Ascending aorta (tissue), 2 donors: ENCODE measurements around the gene PTPRN2. TPM values are rescaled to one million over a fixed set of nuclear protein-coding genes. Genes with fewer than 3 reads are reported as not detected.

Source experiments
- DNase-seq, 2 donors: peaks; one replicate each; pipeline ENCODE4 v3.0.0-alpha.2; 2019; ENCODE audit warnings: low spot score in 2 of 2
- H3K27ac ChIP-seq, 2 donors: fragments of 200-600 bp; sonication (generic); one replicate each; pipeline ENCODE4 v1.5.1; 2016 to 2017; ENCODE audit warnings: mild to moderate bottlenecking in 1 of 2
- H3K27me3 ChIP-seq: fragments of 200-600 bp; sonication (generic); one replicate; pipeline ENCODE4 v1.5.1; 2017
- H3K36me3 ChIP-seq, 2 donors: fragments of 200-600 bp; sonication (generic); one replicate each; pipeline ENCODE4 v1.5.1; 2016
- H3K4me1 ChIP-seq, 2 donors: fragments of 200-600 bp; sonication (generic); one replicate each; pipeline ENCODE4 v1.5.1; 2016 to 2017; ENCODE audit warnings: mild to moderate bottlenecking in 1 of 2
- H3K4me3 ChIP-seq, 2 donors: fragments of 200-600 bp; sonication (generic); one replicate each; pipeline ENCODE4 v1.5.1; 2016 to 2017; ENCODE audit warnings: mild to moderate bottlenecking in 1 of 2
- H3K9me3 ChIP-seq, 2 donors: fragments of 200-600 bp; sonication (generic); one replicate each; pipeline ENCODE4 v1.5.1; 2016
- intact Hi-C: fragments of 100-400 bp; cut with DNase I; formaldehyde crosslinking; loops from one replicate; pipeline ENCODE4 v1.15.1; 2023
- total RNA-seq: library from RNA; depleted of rRNA; stranded (reverse); fragments of >200 nt; gene quantifications from one replicate; pipeline ENCODE4 v1.1.0, GENCODE V29; 2016
- TF ChIP-seq, protein P1 (sequence below), 3 experiments: fragments of 200-600 bp in 2 of 3; fragments of 450-650 bp in 1 of 3; sonication (generic) in 2 of 3; IDR thresholded peaks; one replicate each; pipeline ENCODE4 v1.5.1; 2016 to 2019; ENCODE audit warnings: antibody characterized with exemption in 3 of 3, mild to moderate bottlenecking in 1 of 3, moderate library complexity in 1 of 3

PTPRN2 gene
- total RNA-seq, 1 donor from 2014 or later, result 7.3 TPM

DNA sequence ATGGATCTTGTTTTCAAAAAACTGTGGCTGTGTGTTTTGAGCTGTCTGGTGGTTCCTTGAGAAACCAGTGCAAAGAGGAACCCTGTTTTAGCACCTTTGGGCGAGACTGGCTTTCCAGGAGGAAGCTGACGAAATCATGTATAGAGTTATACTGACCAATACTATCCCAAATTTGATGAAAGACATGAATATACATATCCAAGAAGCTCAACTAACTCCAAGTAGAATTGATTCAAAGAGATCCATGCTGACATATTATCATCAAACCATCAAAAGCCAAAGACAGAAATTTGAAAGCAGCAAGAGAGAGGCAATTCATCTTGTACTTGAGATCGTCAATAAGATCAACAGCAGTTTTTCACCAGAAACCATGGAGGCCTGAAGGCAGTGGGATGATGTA is 640.1 kb downstream of the PTPRN2 start:
- intact Hi-C loops, result no loop called here
- Histone ChIP-seq H3K9me3 (peaks cover 0 to 12% of the 10 kb centered on the region in 2 donors), H3K27me3 (no peaks in the 10 kb centered on the region), H3K4me1 (no peaks in the 10 kb centered on the region), H3K4me3 (no peak overlapping the region), H3K36me3 (no peaks in the 10 kb centered on the region), H3K27ac (no peak overlapping the region)
- TF ChIP-seq, protein P1, sequence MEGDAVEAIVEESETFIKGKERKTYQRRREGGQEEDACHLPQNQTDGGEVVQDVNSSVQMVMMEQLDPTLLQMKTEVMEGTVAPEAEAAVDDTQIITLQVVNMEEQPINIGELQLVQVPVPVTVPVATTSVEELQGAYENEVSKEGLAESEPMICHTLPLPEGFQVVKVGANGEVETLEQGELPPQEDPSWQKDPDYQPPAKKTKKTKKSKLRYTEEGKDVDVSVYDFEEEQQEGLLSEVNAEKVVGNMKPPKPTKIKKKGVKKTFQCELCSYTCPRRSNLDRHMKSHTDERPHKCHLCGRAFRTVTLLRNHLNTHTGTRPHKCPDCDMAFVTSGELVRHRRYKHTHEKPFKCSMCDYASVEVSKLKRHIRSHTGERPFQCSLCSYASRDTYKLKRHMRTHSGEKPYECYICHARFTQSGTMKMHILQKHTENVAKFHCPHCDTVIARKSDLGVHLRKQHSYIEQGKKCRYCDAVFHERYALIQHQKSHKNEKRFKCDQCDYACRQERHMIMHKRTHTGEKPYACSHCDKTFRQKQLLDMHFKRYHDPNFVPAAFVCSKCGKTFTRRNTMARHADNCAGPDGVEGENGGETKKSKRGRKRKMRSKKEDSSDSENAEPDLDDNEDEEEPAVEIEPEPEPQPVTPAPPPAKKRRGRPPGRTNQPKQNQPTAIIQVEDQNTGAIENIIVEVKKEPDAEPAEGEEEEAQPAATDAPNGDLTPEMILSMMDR (IDR thresholded peaks at IDR 0.05), result no peak
- no peak for DNase-seq

DNA sequence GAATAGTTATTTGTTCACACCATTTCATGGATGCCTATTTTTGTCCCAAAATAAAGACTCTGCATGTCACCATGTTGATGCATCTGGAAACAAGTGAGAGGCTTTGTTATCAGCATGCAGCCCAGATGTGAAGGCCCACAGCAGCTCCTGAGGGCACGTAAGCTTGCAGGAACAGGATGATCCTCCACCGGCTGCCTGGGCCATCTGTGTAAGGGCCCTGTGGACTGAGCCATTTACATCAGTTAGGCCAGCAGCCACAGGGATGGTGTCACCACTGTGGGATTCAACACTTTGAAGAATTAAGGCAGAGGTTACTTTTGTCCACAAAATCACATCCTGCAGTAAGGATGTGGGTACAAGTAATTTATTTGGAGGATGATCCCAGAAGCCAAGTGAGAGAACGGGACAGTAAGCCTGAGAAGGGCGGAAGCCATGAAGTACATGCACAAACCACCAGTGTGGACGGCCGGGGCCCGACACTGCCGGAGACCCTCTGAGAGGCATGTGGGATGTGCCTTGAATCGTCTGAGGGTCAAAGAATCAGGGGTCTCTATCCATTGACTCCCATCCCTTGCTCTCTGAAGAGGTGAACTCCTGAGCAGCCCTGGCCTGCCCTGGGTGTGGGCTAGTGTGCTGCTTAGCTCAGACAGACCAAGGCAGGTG is 641.1 kb downstream of the PTPRN2 start:
- H3K27ac ChIP-seq, result no peak overlapping the region
- no peak for DNase-seq
- H3K27me3 ChIP-seq, result no peaks in the 10 kb centered on the region
- H3K36me3 ChIP-seq, result no peaks in the 10 kb centered on the region
- no peaks in the 10 kb centered on the region for H3K4me1 ChIP-seq
- H3K4me3 ChIP-seq, result no peak overlapping the region
- peaks cover 0 to 12% of the 10 kb centered on the region in 2 donors for H3K9me3 ChIP-seq
- TF ChIP-seq, protein P1 (IDR thresholded peaks at IDR 0.05), result no peak
- intact Hi-C loops, result no loop called here

DNA sequence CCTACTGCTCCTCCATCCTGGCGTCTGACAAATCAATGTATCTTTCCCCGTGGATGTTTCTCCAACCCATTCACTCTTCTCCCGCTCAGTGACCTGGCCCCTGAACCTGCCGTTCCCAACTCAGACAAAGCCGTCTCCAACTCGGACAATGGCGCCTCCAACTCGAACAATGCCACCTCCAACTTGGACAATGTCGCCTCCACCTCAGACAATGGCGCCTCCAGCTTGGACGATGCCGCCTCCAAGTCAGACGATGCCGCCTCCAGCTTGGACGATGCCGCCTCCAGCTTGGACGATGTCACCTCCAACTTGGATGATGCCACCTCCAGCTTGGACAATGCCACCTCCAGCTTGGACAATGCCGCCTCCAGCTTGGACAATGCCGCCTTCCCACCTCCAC is 642.2 kb downstream of the PTPRN2 start:
- intact Hi-C loops, result no loop called here
- TF ChIP-seq, protein P1 (IDR thresholded peaks at IDR 0.05), result no peak
- Histone ChIP-seq H3K27me3 (no peaks in the 10 kb centered on the region), H3K4me3 (no peak overlapping the region), H3K36me3 (no peaks in the 10 kb centered on the region), H3K4me1 (no peaks in the 10 kb centered on the region), H3K9me3 (peaks cover 0 to 12% of the 10 kb centered on the region in 2 donors), H3K27ac (no peak overlapping the region)
- no peak for DNase-seq

DNA sequence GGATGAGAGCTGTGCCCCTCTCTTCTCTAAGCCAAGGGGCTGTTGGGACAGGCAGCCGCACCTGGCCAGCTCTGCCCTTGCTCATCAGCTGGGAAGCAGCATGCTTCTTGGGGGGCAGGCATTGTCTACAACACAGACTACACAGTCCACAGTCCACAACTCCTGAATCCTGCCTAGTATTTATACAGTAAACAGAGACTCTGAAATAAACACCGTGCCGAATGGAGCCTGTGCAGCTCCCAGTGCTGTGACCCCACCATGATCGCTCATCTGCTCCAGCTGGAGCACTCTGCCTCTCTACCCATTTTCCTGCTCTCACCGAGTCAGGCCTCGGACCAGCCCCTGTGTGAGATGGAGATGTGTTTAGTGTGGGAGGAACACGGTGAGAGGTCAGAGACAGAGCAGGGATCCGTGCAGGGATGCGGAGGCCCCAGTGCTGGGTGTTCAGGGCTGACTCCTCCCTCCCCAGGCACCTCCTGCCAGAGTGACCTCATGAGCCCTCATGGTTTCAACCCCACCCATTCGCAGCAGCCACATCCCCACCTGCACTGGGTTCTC is 642.8 kb downstream of the PTPRN2 start:
- Histone ChIP-seq H3K27me3 (no peaks in the 10 kb centered on the region), H3K9me3 (peaks cover 0 to 12% of the 10 kb centered on the region in 2 donors), H3K4me3 (no peak overlapping the region), H3K36me3 (no peaks in the 10 kb centered on the region), H3K4me1 (no peaks in the 10 kb centered on the region), H3K27ac (no peak overlapping the region)
- TF ChIP-seq, protein P1 (IDR thresholded peaks at IDR 0.05), result no peak
- intact Hi-C loops, result no loop called here
- no peak for DNase-seq

DNA sequence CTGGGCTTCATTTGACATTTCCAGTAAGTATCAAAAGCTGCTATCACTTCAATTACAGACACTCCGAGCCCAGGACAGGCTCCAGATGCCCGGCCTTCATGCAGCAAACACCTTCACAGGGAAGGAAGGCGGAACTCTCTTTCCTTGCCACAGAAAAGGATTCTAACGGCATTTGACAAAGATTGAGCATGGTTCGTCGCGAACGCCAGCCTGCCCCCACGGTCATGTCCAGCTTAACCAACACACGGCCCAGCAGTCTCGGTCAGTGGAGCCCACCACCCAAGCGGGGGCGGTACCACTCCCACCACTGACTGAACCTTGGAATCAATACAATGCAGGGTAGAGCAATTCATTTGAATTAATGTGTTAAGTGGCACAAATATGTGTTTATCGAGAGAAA is 643.6 kb downstream of the PTPRN2 start:
- Histone ChIP-seq H3K9me3 (peaks cover 0 to 12% of the 10 kb centered on the region in 2 donors), H3K27ac (no peak overlapping the region), H3K27me3 (no peaks in the 10 kb centered on the region), H3K4me3 (no peak overlapping the region), H3K4me1 (no peaks in the 10 kb centered on the region), H3K36me3 (no peaks in the 10 kb centered on the region)
- DNase-seq, result no peak
- intact Hi-C loops, result no loop called here
- TF ChIP-seq, protein P1 (IDR thresholded peaks at IDR 0.05), result no peak
